B cell (primary cell): ENCODE measurements around the gene ARL6IP4. TPM values are rescaled to one million over a fixed set of nuclear protein-coding genes. Genes with fewer than 3 reads are reported as not detected.

ENCODE experiments used
- ATAC-seq: fragments of 200-7000 bp; cut with Tn5 transposase; one replicate; pipeline ENCODE4 v1.10.0; 2021; ENCODE audit warnings: low read depth, mild to moderate bottlenecking, moderate number of reproducible peaks, moderate library complexity
- CTCF ChIA-PET: fragments of 350-600 bp; sonication (Branson Sonifier 250); formaldehyde crosslinking; loops from one replicate; lab custom pipeline; 2021; ENCODE audit warnings: antibody characterized with exemption, inconsistent platforms; lab: Charles Lee
- POLR2A ChIA-PET: fragments of 350-600 bp; sonication (Branson Sonifier 250); formaldehyde crosslinking; loops from one replicate; lab custom pipeline; 2021; ENCODE audit warnings: antibody characterized with exemption; lab: Charles Lee
- DNase-seq: peaks from one replicate; pipeline ENCODE4 v3.0.0; 2013
- H2AFZ ChIP-seq: 2 replicates; pipeline ENCODE4 v1.6.1; 2012; ENCODE audit warnings: mild to moderate bottlenecking, low read depth, low read length; ENCODE audit not compliant: insufficient read depth, poor library complexity, severe bottlenecking
- H3K27ac ChIP-seq, 2 donors: 1 replicate in 1 of 2; 2 replicates in 1 of 2; pipeline ENCODE4 v1.5.1; 2012 to 2013; ENCODE audit warnings: low read length in 2 of 2, mild to moderate bottlenecking in 2 of 2, moderate library complexity in 1 of 2
- H3K27me3 ChIP-seq, 4 experiments: fragments of 200-600 bp in 1 of 4; sonication (generic) in 1 of 4; replicated peaks in 1 of 4; 1 replicate in 2 of 4; 2 replicates in 2 of 4; pipeline versions ENCODE4 v1.6.1 to v1.7.0; 2013 to 2016; ENCODE audit warnings: low read length in 3 of 4, mild to moderate bottlenecking in 2 of 4, mixed read lengths in 1 of 4, moderate library complexity in 1 of 4; ENCODE audit not compliant: insufficient read depth in 4 of 4, control insufficient read depth in 3 of 4; ENCODE audit errors: control extremely low read depth in 1 of 4
- H3K36me3 ChIP-seq, 2 experiments: replicated peaks in 1 of 2; 1 replicate in 1 of 2; 2 replicates in 1 of 2; pipeline versions ENCODE4 v1.6.1 to v1.7.1; 2013; ENCODE audit warnings: low read length in 1 of 2; ENCODE audit not compliant: insufficient read depth in 2 of 2, control insufficient read depth in 1 of 2; ENCODE audit errors: control extremely low read depth in 1 of 2, extremely low read depth in 1 of 2
- H3K4me1 ChIP-seq, 2 donors: fragments of 200-600 bp in 1 of 2; sonication (generic) in 1 of 2; 1 replicate in 1 of 2; 2 replicates in 1 of 2; pipeline versions ENCODE4 v1.5.1 to v1.6.1; 2013 to 2017; ENCODE audit warnings: low read length in 2 of 2; ENCODE audit not compliant: control insufficient read depth in 2 of 2, insufficient read depth in 2 of 2
- H3K4me2 ChIP-seq: replicated peaks from 2 replicates; pipeline ENCODE3; 2012; ENCODE audit warnings: mild to moderate bottlenecking, low read depth, low read length; ENCODE audit not compliant: poor library complexity, severe bottlenecking
- H3K4me3 ChIP-seq, 5 experiments: fragments of 200-600 bp in 1 of 5; sonication (generic) in 1 of 5; 1 replicate in 3 of 5; 2 replicates in 2 of 5; pipeline versions ENCODE4 v1.5.1 to v1.7.0; 2011 to 2016; ENCODE audit warnings: low read length in 4 of 5, mild to moderate bottlenecking in 4 of 5, low read depth in 2 of 5, control low read depth in 1 of 5, moderate library complexity in 1 of 5; ENCODE audit not compliant: insufficient read depth in 1 of 5; ENCODE audit errors: control extremely low read depth in 1 of 5, extremely low read depth in 1 of 5
- H3K79me2 ChIP-seq: fragments of 200-600 bp; sonication (generic); one replicate; pipeline ENCODE4 v1.6.0; 2016; ENCODE audit warnings: low read length; ENCODE audit not compliant: control insufficient read depth, insufficient read depth
- H3K9ac ChIP-seq: fragments of 200-600 bp; sonication (generic); 2 replicates; pipeline ENCODE4 v1.6.1; 2017; ENCODE audit warnings: mild to moderate bottlenecking, low read length, moderate library complexity
- H3K9me3 ChIP-seq, 3 donors: one replicate each; pipeline versions ENCODE4 v1.6.1 to v1.7.1; 2013; ENCODE audit warnings: low read length in 2 of 3; ENCODE audit not compliant: control insufficient read depth in 2 of 3, insufficient read depth in 1 of 3; ENCODE audit errors: control extremely low read depth in 1 of 3
- H4K20me1 ChIP-seq: 2 replicates; pipeline ENCODE4 v1.6.0; 2012; ENCODE audit warnings: mild to moderate bottlenecking, low read length; ENCODE audit not compliant: insufficient read depth, control insufficient read depth, poor library complexity, severe bottlenecking
- H3K27ac Mint-ChIP-seq: one replicate; pipeline ENCODE4 v1.8.0; 2021; ENCODE audit warnings: mixed read lengths
- H3K27me3 Mint-ChIP-seq: one replicate; pipeline ENCODE4 v1.8.0; 2021; ENCODE audit warnings: mixed read lengths
- H3K4me1 Mint-ChIP-seq: one replicate; pipeline ENCODE4 v1.8.0; 2021; ENCODE audit warnings: mixed read lengths
- H3K4me3 Mint-ChIP-seq: one replicate; pipeline ENCODE4 v1.8.0; 2021; ENCODE audit warnings: mixed read lengths
- H3K9me3 Mint-ChIP-seq: one replicate; pipeline ENCODE4 v1.8.0; 2022; ENCODE audit warnings: mixed read lengths; ENCODE audit not compliant: insufficient read depth
- EZH2 ChIP-seq: IDR thresholded peaks from 2 replicates; pipeline ENCODE4 v1.6.1; 2012; ENCODE audit warnings: borderline replicate concordance, low read depth, mild to moderate bottlenecking, moderate library complexity, low read length; ENCODE audit not compliant: insufficient read depth, poor library complexity, severe bottlenecking
- WGBS: methylation state at CpG from one replicate; pipeline ENCODE4 v1.1.5; 2013; ENCODE audit warnings: missing lambda C conversion rate; ENCODE audit not compliant: insufficient coverage; 5-methylcytosine and 5-hydroxymethylcytosine counted together
- intact Hi-C: fragments of 100-400 bp; cut with micrococcal nuclease; formaldehyde crosslinking; loops from one replicate; pipeline ENCODE4 v1.10.0; 2022
- polyA plus RNA-seq: library from polyadenylated mRNA; depleted of rRNA; stranded (reverse); fragments of >200 nt; gene quantifications from 2 replicates; pipeline ENCODE4 v1.2.3, GENCODE V29; 2012
- total RNA-seq, 2 donors: library from RNA; stranded (reverse); fragments of 120-200 nt in 1 of 2; gene quantifications; 1 replicate in 1 of 2; 2 replicates in 1 of 2; pipeline versions ENCODE4 v1.2.3 to v1.2.4, GENCODE V29; 2013 to 2022
- TF ChIP-seq, protein P1 (sequence below): fragments of 200-600 bp; IDR thresholded peaks from one replicate; pipeline ENCODE4 v1.8.0; 2022; ENCODE audit warnings: antibody characterized with exemption, mild to moderate bottlenecking

The ARL6IP4 gene
- total and polyA plus RNA-seq, 2 donors (not counting 1 experiment from before 2014, with no cell fraction given), result 165 to 274 TPM

DNA sequence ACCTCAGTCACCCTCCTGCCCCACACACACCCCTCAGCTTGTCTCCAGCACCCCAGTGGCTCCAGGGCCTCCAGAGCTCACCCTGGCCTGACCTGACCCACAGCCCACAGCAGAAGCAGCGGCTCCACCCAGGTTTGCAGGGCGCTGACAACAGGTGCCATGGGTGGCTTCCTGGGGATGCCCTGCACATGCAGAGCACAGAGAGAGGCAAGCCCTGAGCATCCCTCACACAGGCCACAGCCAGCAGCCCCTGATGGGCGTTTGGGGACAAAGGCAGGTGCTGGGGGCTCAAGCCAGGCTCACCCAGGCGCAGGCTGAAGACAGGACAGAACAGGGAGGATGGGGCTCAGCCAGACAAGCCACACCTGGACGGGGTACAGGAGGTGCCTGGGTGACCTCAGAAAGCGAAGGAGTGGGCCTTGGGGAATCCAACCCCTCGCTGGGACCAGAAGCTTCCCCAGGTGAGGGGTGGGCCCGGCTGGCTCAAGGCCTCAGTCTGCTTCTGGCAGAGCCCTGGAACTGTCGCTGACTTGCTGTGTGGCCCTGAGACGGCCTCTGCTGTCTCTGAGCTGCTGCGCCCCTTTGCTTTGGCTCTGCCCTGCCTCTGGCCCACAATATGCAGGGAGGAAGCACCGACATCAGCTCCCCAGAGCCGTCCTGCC, 10.6 kb downstream of the ARL6IP4 start:
- Histone ChIP-seq H3K4me1 (no peaks in the 10 kb centered on the region), H3K27me3 (no peaks in the 10 kb centered on the region), H3K9me3 (no peaks in the 10 kb centered on the region), H2AFZ (no peak overlapping the region), H3K36me3 (no peaks in the 10 kb centered on the region), H3K79me2 (no peaks in the 10 kb centered on the region), H3K27ac (no peak overlapping the region), H3K4me3 (no peak overlapping the region), H3K4me2 (no peak overlapping the region), H3K9ac (no peak overlapping the region), H4K20me1 (no peaks in the 10 kb centered on the region)
- TF ChIP-seq, protein P1, sequence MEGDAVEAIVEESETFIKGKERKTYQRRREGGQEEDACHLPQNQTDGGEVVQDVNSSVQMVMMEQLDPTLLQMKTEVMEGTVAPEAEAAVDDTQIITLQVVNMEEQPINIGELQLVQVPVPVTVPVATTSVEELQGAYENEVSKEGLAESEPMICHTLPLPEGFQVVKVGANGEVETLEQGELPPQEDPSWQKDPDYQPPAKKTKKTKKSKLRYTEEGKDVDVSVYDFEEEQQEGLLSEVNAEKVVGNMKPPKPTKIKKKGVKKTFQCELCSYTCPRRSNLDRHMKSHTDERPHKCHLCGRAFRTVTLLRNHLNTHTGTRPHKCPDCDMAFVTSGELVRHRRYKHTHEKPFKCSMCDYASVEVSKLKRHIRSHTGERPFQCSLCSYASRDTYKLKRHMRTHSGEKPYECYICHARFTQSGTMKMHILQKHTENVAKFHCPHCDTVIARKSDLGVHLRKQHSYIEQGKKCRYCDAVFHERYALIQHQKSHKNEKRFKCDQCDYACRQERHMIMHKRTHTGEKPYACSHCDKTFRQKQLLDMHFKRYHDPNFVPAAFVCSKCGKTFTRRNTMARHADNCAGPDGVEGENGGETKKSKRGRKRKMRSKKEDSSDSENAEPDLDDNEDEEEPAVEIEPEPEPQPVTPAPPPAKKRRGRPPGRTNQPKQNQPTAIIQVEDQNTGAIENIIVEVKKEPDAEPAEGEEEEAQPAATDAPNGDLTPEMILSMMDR, result no peak
- TF ChIP-seq EZH2, result no peak
- Mint-ChIP-seq H3K27me3 (no peaks in the 10 kb centered on the region), H3K4me1 (peaks cover 2% of the 10 kb centered on the region), H3K4me3 (no peak overlapping the region), H3K9me3 (no peaks in the 10 kb centered on the region), H3K27ac (no peak overlapping the region)
- 90% methylated on average over 13 of the region's 13 CpGs for WGBS
- ATAC-seq, result no peak
- DNase-seq, result no peak
- ChIA-PET POLR2A (no interaction called here), CTCF (no interaction called here)
- intact Hi-C loops, result no loop called here

DNA sequence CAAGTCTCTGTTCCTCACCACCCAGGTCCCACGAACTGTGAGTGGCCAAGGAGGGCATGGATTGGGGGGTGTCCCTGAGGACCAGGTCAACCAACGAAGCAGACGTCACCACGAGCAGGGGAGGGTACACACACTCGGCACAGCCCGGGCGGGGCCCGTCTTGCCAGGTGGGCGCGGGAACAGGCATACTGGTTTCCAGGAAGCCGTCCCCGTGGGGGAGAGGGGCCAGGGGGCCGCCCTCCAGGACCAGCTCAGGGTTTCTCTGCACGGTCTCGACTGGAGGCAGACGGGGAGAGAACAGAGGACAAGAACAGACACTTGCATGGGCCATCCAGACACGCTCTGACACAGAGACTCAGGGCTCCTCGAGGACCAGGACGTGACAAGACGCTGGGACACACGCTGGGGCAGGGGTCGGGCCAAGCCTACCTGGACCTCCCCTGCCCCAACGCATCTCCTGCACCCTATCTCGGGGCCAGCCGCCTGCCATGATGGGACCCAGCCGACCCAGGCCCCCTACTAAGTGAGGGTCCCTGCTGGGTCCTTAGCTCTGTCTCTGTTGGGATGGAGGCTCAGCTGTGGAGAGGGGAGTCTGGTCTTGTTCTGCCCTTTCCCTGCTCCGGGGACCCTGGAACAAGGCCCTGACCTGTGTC, 11.3 kb downstream of the ARL6IP4 start:
- Histone ChIP-seq H3K4me3 (no peak overlapping the region), H3K27ac (no peak overlapping the region), H3K9ac (no peak overlapping the region), H3K79me2 (no peaks in the 10 kb centered on the region), H3K27me3 (no peaks in the 10 kb centered on the region), H3K4me1 (no peaks in the 10 kb centered on the region), H3K9me3 (no peaks in the 10 kb centered on the region), H3K36me3 (no peaks in the 10 kb centered on the region), H3K4me2 (no peak overlapping the region), H2AFZ (no peak overlapping the region), H4K20me1 (no peaks in the 10 kb centered on the region)
- intact Hi-C loops, result no loop called here
- Mint-ChIP-seq H3K4me3 (no peak overlapping the region), H3K4me1 (peaks cover 2% of the 10 kb centered on the region), H3K9me3 (no peaks in the 10 kb centered on the region), H3K27me3 (no peaks in the 10 kb centered on the region), H3K27ac (no peak overlapping the region)
- ChIA-PET CTCF (no interaction called here), POLR2A (no interaction called here)
- TF ChIP-seq, protein P1, result no peak
- TF ChIP-seq EZH2, result no peak
- 89% methylated on average over 26 of the region's 27 CpGs for WGBS
- ATAC-seq, result no peak
- DNase-seq, result no peak
